ENCODE measurements around the gene TSC22D3. TPM values are rescaled to one million over a fixed set of nuclear protein-coding genes. Genes with fewer than 3 reads are reported as not detected.
"Not testable (repeated sequence)": the region's sequence is repeated elsewhere in the genome, so short reads cannot be mapped to it uniquely, and the experiment has no call there.

The TSC22D3 gene
- total RNA-seq, 1 donor from 2014 or later: 93.5 TPM

GRCh38 chrX:107673933-107674479 is 101.6 kb downstream of the TSC22D3 start:
- DNase-seq (ENCODE audit: low spot score) (no peak), ATAC-seq (peak; percentile 75)
- intact Hi-C loops (cut with DNase I): no loop called here

- DNase-seq (ENCODE audit: low spot score) (no peak), ATAC-seq (no peak)
- intact Hi-C loops (cut with DNase I): no loop called here
These were observed 102.2 kb downstream of the TSC22D3 start for GRCh38 chrX:107673431-107673830.

- peak; percentile 79 for DNase-seq (ENCODE audit: low spot score)
- intact Hi-C loops (cut with DNase I): no loop called here
- ATAC-seq: peak; percentile 64
These were observed 102.6 kb downstream of the TSC22D3 start for GRCh38 chrX:107672955-107673378.

GRCh38 chrX:107671256-107671655 is 104.3 kb downstream of the TSC22D3 start:
- ATAC-seq; DNase-seq (ENCODE audit: low spot score); intact Hi-C loops (cut with DNase I): not testable (repeated sequence)

- intact Hi-C loops (cut with DNase I): loop anchor here (5.0 to 10.0 kb wide), 2 partner anchors 45 to 107 kb away; partner anchors contain the start of genes NCBP2L and TSC22D3
- DNase-seq (ENCODE audit: low spot score) (no peak), ATAC-seq (no peak)
These were observed 105.5 kb downstream of the TSC22D3 start for GRCh38 chrX:107669885-107670628.

GRCh38 chrX:107669261-107669660 is 106.3 kb downstream of the TSC22D3 start:
- ATAC-seq: no peak
- intact Hi-C loops (cut with DNase I): loop anchor here (5.0 to 10.0 kb wide), 2 partner anchors 46 to 108 kb away; partner anchors contain the start of genes NCBP2L and TSC22D3
- DNase-seq (ENCODE audit: low spot score): no peak

GRCh38 chrX:107668710-107669109 is 106.9 kb downstream of the TSC22D3 start:
- intact Hi-C loops (cut with DNase I): loop anchor here (5.0 to 10.0 kb wide), 2 partner anchors 46 to 109 kb away; partner anchors contain the start of genes NCBP2L and TSC22D3
- not testable (repeated sequence) for DNase-seq (ENCODE audit: low spot score); ATAC-seq

GRCh38 chrX:107667426-107667825 is 108.2 kb downstream of the TSC22D3 start:
- DNase-seq (ENCODE audit: low spot score): no peak
- intact Hi-C loops (cut with DNase I): loop anchor here (5.0 to 10.0 kb wide), 2 partner anchors 47 to 110 kb away; partner anchors contain the start of genes NCBP2L and TSC22D3
- no peak for ATAC-seq

- intact Hi-C loops (cut with DNase I): loop anchor here (5.0 to 10.0 kb wide), 2 partner anchors 48 to 110 kb away; partner anchors contain the start of genes NCBP2L and TSC22D3
- DNase-seq (ENCODE audit: low spot score): no peak
- ATAC-seq: no peak
These were observed 108.7 kb downstream of the TSC22D3 start for GRCh38 chrX:107666931-107667330.

Other genes starting within 250 kb of the TSC22D3 start
- 32.1 TPM for gene PRPS1, start 147.3 kb downstream of the TSC22D3 start, total RNA-seq
- not detected for gene NCBP2L, start 1.9 kb upstream of the TSC22D3 start, total RNA-seq
- gene MID2, start 50.1 kb upstream of the TSC22D3 start, total RNA-seq: 26.7 TPM
- not detected for gene TEX13B, start 206.6 kb upstream of the TSC22D3 start, total RNA-seq